Body of pancreas (tissue), 4 donors: ENCODE data around the gene FARS2. TPM values are rescaled to one million over a fixed set of nuclear protein-coding genes. Genes with fewer than 3 reads are reported as not detected.

Experiments used
- ATAC-seq: fragments of 150-250 bp; one replicate; pipeline ENCODE4 v1.9.1; 2016
- DNase-seq, 4 donors: peaks; one replicate each; pipeline ENCODE4 v3.0.0-alpha.2; 2019
- H3K27ac ChIP-seq, 4 donors: fragments of 200-600 bp; sonication (generic); 1 replicate in 3 of 4; 2 replicates in 1 of 4; pipeline versions ENCODE4 v1.5.1 to v1.6.1; 2016 to 2019; ENCODE audit warnings: mild to moderate bottlenecking in 1 of 4, mixed read lengths in 1 of 4, moderate library complexity in 1 of 4
- H3K27me3 ChIP-seq, 2 donors: fragments of 200-600 bp; sonication (generic); one replicate each; pipeline ENCODE4 v1.6.0; 2016; ENCODE audit warnings: mild to moderate bottlenecking in 1 of 2
- H3K36me3 ChIP-seq, 2 donors: fragments of 200-600 bp; sonication (generic); replicated peaks in 1 of 2; 2 replicates each; pipeline ENCODE4 v1.5.1; 2016; ENCODE audit warnings: low read depth in 2 of 2; ENCODE audit not compliant: insufficient read depth in 1 of 2
- H3K4me1 ChIP-seq: fragments of 200-600 bp; sonication (generic); one replicate; pipeline ENCODE4 v1.6.0; 2016
- H3K4me3 ChIP-seq, 2 donors: fragments of 200-600 bp; sonication (generic); 1 replicate in 1 of 2; 2 replicates in 1 of 2; pipeline ENCODE4 v1.5.1; 2016 to 2019
- H3K9me3 ChIP-seq, 3 donors: fragments of 200-600 bp; sonication (generic); 1 replicate in 2 of 3; 2 replicates in 1 of 3; pipeline ENCODE4 v1.5.1; 2016
- POLR2A ChIP-seq, 3 donors: fragments of 450-650 bp; IDR thresholded peaks; one replicate each; pipeline ENCODE4 v1.6.1; 2016; ENCODE audit warnings: antibody characterized with exemption in 3 of 3, mild to moderate bottlenecking in 2 of 3
- WGBS, 2 donors: methylation state at CpG; one replicate each; pipeline ENCODE4 v1.1.5; 2017; 5-methylcytosine and 5-hydroxymethylcytosine counted together
- intact Hi-C: fragments of 100-400 bp; cut with DNase I; formaldehyde crosslinking; loops from one replicate; pipeline ENCODE4 v1.15.1; 2023
- total RNA-seq, 2 donors: library from RNA; depleted of rRNA; stranded (reverse); fragments of >200 nt; gene quantifications; one replicate each; pipeline ENCODE4 v1.1.0, GENCODE V29; 2016
- TF ChIP-seq, protein P1 (sequence below), 7 experiments: fragments of 450-650 bp in 4 of 7; fragments of 200-600 bp in 3 of 7; sonication (generic) in 3 of 7; IDR thresholded peaks; one replicate each; pipeline ENCODE4 v1.5.1; 2016 to 2019; ENCODE audit warnings: antibody characterized with exemption in 7 of 7

FARS2 gene
- total RNA-seq, 2 donors from 2014 or later, result 6.5 to 9.6 TPM

- Histone ChIP-seq H3K27me3 (no peaks in the 10 kb centered on the region), H3K36me3 (no peaks in the 10 kb centered on the region), H3K4me1 (no peaks in the 10 kb centered on the region), H3K27ac (no peak overlapping the region), H3K9me3 (no peaks in the 10 kb centered on the region), H3K4me3 (no peak overlapping the region)
- WGBS, 2 donors, result 85 to 92% methylated on average over 5 of the region's 5 CpGs
- TF ChIP-seq POLR2A (IDR thresholded peaks at IDR 0.05), result no peak
- TF ChIP-seq, protein P1, sequence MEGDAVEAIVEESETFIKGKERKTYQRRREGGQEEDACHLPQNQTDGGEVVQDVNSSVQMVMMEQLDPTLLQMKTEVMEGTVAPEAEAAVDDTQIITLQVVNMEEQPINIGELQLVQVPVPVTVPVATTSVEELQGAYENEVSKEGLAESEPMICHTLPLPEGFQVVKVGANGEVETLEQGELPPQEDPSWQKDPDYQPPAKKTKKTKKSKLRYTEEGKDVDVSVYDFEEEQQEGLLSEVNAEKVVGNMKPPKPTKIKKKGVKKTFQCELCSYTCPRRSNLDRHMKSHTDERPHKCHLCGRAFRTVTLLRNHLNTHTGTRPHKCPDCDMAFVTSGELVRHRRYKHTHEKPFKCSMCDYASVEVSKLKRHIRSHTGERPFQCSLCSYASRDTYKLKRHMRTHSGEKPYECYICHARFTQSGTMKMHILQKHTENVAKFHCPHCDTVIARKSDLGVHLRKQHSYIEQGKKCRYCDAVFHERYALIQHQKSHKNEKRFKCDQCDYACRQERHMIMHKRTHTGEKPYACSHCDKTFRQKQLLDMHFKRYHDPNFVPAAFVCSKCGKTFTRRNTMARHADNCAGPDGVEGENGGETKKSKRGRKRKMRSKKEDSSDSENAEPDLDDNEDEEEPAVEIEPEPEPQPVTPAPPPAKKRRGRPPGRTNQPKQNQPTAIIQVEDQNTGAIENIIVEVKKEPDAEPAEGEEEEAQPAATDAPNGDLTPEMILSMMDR (IDR thresholded peaks at IDR 0.05), result no peak
- intact Hi-C loops, result no loop called here
- ATAC-seq (no peak), DNase-seq (no peak)
Observed at GRCh38 chr6:5466281-5467136, 205.2 kb downstream of the FARS2 start.

GRCh38 chr6:5468586-5468985 lies 207.3 kb downstream of the FARS2 start:
- no peaks in the 10 kb centered on the region for H3K9me3 ChIP-seq
- no peak for ATAC-seq
- no peaks in the 10 kb centered on the region for H3K36me3 ChIP-seq
- TF ChIP-seq, protein P1 (IDR thresholded peaks at IDR 0.05), result no peak
- no peak for TF ChIP-seq POLR2A (IDR thresholded peaks at IDR 0.05)
- intact Hi-C loops, result no loop called here
- H3K4me3 ChIP-seq, result no peak overlapping the region
- no peak overlapping the region for H3K27ac ChIP-seq
- no peaks in the 10 kb centered on the region for H3K27me3 ChIP-seq
- no peaks in the 10 kb centered on the region for H3K4me1 ChIP-seq
- WGBS, 2 donors, result 87 to 91% methylated on average over 4 of the region's 4 CpGs
- no peak for DNase-seq

DNA sequence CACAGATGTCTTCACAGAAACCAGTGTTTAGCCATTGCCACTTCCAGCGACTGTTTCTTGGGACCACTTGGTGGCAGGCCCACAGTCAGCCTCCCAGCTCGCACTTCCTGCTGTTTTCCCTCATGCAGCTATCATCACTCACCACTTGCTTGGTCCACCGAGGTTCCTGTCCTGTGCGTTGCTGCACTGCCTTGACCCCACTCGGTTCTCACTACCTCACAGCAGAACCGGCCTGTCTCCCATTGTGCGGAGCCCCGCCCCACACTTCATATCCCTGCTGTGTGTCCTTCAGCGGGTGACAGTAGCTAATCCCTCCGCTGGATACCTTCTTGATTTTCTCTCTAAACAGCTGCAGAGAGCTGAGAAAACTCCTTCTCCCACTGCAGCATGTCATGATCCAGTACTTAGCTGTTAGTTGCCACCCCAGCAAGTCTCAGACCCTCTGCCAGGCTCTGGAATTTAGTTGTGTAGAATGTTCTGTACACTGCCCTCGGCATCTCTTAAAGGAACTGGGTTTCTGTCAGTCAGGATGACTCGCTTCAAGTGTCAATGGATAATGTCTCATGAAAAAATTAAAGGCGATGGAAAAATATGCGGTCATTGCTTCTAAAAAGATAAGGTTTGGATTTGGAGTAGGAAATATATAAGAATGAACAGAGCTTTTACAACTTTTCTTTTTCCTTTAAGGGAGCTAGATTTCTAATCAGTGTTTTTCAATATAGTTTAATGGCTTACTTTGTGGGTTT lies 208.0 kb downstream of the FARS2 start:
- no peak for ATAC-seq
- TF ChIP-seq POLR2A (IDR thresholded peaks at IDR 0.05), result no peak
- TF ChIP-seq, protein P1 (IDR thresholded peaks at IDR 0.05), result no peak
- Histone ChIP-seq H3K27ac (no peak overlapping the region), H3K36me3 (no peaks in the 10 kb centered on the region), H3K4me3 (no peak overlapping the region), H3K27me3 (no peaks in the 10 kb centered on the region), H3K9me3 (no peaks in the 10 kb centered on the region), H3K4me1 (no peaks in the 10 kb centered on the region)
- intact Hi-C loops, result no loop called here
- no peak for DNase-seq
- WGBS, 2 donors, result 84 to 90% methylated on average over 14 of the region's 14 CpGs

DNA sequence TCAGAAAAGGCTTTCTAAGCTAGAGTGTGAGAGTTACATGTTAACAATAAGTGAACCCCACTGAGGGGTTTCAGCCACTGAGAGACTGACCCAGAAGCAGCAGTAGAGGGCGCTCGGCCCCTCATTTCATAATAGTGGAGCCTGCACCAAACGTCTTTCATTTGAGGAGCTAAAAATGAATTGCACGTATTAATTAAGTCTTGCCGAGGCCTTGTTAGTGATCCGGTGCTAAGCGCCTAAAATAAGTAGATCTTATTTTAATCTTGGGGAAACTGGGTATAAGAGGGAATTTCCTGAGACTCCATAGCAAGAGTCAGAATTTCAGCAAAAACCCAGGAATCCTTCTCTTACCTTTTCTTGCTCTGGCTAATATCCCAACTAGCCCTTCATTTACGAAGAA lies 209.7 kb downstream of the FARS2 start:
- Histone ChIP-seq H3K27me3 (no peaks in the 10 kb centered on the region), H3K36me3 (no peaks in the 10 kb centered on the region), H3K4me1 (no peaks in the 10 kb centered on the region), H3K27ac (no peak overlapping the region), H3K4me3 (no peak overlapping the region), H3K9me3 (no peaks in the 10 kb centered on the region)
- intact Hi-C loops, result no loop called here
- peak; percentile 39 to 68 (median 52) for DNase-seq
- TF ChIP-seq, protein P1 (IDR thresholded peaks at IDR 0.05), result peak; percentile 35 to 59 (median 50)
- TF ChIP-seq POLR2A (IDR thresholded peaks at IDR 0.05), result no peak
- WGBS, 2 donors, result 24 to 30% methylated on average over 8 of the region's 8 CpGs
- no peak for ATAC-seq
